Stimulated activated CD8-positive, alpha-beta memory T cell treated with anti-CD3 and anti-CD28 coated beads, Interleukin-12 subunit alpha, Interleukin-12 subunit beta, amount 100 ng/mL, for 24 hours (primary cell): ENCODE results near the gene KLHL29.

Experiments
- DNase-seq: peaks from one replicate; pipeline ENCODE4 v3.0.0-alpha.2; 2020; ENCODE audit errors: extremely low read depth

KLHL29 gene

DNA sequence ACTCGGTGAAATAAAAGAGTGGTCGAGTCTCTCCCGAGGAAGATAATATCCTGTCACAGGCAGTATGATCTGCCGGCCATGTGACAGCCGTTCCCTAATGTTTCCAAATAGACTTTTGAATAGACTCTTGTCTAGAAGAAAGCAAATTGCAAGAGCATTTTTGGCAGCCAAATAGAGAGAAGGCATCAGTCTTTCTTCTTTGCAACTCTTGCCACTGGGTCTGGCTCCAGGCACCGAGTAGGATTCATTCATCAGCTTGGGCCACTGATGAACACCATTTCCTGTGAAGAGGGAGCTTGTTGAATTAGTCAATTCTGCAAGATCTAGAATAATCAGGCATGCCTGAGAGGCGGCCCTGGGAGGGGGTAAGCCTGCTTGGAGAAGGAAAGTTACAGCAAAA, 165.6 kb downstream of the KLHL29 start:
- DNase-seq: no peak

- no peak for DNase-seq
Measured at GRCh38 chr2:23551875-23552274, 166.9 kb downstream of the KLHL29 start.

GRCh38 chr2:23553561-23553960, 168.6 kb downstream of the KLHL29 start:
- no peak for DNase-seq

DNA sequence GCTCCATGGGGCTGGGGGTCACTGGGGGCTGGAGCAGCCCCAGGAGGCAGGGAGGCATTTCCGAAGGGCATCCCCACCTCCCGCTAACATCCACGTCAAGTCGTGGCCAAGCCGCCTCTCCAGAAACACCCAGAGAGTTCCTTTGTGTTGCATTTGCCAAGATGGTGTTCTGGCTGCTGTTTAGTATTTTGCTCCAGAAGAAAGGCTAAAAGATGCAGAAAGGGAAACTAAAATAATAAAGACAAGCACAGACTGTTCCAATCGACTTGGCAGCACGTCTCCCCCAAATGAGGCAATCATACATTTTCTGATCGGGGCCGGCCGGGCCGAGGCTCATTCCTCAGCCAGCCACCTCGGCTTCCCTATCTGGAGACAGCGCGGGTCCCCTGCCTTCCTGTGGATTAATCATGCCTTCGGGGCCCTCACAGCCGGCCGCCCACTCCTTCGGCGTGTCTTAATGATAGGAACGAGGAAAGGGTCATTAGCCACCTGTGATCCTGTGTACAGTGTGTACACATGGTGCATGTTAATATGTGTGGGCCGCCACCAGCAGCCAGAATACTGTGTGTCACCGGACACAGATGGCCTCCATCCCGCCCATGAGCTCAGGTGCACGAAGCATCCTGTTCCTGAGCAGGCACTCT, 169.2 kb downstream of the KLHL29 start:
- no peak for DNase-seq

- no peak for DNase-seq
Measured at GRCh38 chr2:23555944-23556343, 171.0 kb downstream of the KLHL29 start.

- DNase-seq: no peak
Measured at GRCh38 chr2:23556929-23557328, 171.9 kb downstream of the KLHL29 start.

- no peak for DNase-seq
Measured at GRCh38 chr2:23557455-23557854, 172.5 kb downstream of the KLHL29 start.

- DNase-seq: no peak
Measured at GRCh38 chr2:23559561-23560239, 174.7 kb downstream of the KLHL29 start.

DNA sequence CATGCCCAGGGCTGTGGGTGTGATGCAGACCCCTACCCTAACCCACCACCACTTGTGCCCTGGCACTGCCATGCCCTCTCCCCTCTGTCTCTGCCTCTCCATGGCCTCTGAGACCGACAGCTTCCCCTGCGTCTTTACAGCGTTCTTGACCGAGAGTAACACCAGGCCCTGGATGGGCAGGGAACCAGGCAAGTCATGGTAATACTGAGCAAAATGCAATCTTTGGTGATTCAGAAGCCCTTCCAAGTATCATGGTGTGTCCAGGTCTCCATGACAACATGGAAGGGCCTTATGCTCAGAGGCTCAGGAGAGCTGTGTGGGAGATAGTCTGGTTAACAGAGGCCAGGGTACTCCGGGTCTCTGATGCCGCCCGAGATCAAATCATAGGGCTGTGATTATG, 176.1 kb downstream of the KLHL29 start:
- no peak for DNase-seq

DNA sequence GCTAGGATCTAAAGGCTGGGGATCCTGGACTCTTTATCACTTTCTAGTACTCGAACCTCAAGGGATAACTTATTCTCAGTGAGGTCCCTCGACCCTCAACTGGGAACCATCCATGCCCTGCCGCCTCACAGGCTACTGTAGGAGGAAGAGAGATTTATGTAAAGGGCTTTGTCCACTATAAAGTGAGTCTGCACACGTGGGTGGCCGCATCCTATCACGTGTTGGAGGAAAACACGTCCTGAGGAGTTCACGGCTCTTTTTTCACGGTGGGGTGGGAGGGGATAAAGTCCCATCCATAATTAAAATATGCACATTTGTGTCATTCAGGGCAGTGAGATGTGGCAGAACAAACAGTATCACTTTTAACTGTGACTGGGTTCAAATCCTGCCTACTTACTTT, 176.6 kb downstream of the KLHL29 start:
- no peak for DNase-seq

- DNase-seq: no peak
Measured at GRCh38 chr2:23562143-23562542, 177.2 kb downstream of the KLHL29 start.

DNA sequence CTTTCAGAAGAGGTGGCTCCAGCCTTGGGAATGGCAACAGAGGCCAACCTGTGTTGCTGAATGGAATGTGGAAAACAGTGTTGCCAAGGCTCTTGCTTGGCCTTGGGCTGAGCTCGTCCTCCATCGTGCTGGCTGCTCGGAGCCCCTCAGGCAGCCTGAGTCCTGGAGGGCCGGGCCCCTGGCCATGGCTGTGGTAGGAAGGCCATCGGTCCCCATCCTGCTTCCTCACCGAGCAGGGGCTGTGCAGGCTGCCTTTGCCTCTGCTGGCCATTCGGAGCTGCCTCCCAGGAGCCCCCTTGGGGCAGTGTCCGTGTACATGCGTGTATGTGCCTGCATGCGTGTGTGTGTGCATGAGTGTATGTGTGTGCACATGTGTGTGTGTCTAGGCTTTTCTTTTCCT, 178.2 kb downstream of the KLHL29 start:
- DNase-seq: no peak

GRCh38 chr2:23563673-23564614, 179.0 kb downstream of the KLHL29 start:
- DNase-seq: no peak

- DNase-seq: no peak
Measured at GRCh38 chr2:23564615-23564960, 179.6 kb downstream of the KLHL29 start.

DNA sequence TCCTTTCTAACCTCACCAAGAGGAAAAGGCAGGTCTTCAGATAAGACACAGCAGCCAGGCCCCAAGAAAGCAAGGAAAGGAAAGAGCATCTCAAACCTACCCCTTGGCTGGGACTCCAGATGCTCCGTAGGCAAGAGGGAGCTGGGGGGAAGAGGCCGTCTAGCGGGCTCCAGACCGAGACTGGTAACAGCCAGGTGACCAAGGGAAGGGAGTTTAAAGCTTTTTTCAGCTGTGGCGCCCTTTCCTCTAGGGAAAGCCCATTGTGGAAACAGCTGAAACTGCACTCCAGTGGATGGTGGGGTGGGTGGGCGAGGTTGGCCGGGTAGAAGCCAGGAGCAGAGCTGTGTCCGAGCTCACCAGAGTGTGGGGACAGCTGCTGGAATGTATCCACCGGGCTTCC, 180.4 kb downstream of the KLHL29 start:
- no peak for DNase-seq

DNA sequence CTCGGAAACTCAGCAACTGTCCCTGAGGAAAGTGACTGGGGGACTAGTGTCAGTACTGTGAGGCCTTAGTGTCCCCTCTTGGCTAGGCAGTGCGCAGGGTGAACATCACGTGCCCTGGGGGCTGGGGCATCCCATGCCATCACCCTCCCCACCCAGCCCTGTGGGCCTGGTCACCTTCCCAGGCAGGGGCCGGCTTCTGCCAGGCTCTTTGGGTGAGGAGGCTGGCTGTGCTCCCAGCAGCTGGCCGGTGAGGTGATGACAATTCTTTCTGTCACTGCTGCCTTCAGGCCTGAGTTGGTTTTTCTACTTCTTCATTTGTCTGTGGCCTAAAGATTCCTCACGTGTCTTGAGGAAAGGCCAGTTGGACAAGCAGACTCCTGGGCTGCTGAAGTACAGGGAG, 180.8 kb downstream of the KLHL29 start:
- DNase-seq: no peak

- no peak for DNase-seq
Measured at GRCh38 chr2:23566241-23567142, 181.5 kb downstream of the KLHL29 start.

- DNase-seq: no peak
Measured at GRCh38 chr2:23567161-23567756, 182.3 kb downstream of the KLHL29 start.

DNA sequence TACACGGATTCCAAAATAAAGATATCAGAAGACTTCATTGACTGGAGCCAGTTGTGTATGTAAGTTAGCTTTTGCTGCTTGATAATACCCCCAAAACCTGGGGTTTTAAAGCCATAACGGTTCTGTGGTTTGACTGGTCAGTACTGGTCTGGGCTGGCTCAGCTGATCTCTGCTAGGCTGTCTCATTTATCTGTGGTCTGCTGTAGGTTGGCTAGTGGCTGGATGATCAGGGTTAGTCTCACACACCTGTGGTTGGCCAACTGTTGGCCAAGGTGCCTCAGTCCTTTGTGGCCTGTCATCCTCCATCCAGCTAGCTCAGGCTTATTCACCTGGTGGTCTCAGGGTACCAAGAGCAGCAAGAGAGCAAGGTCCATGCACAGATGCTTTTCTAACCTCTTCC, 183.2 kb downstream of the KLHL29 start:
- DNase-seq: no peak

DNA sequence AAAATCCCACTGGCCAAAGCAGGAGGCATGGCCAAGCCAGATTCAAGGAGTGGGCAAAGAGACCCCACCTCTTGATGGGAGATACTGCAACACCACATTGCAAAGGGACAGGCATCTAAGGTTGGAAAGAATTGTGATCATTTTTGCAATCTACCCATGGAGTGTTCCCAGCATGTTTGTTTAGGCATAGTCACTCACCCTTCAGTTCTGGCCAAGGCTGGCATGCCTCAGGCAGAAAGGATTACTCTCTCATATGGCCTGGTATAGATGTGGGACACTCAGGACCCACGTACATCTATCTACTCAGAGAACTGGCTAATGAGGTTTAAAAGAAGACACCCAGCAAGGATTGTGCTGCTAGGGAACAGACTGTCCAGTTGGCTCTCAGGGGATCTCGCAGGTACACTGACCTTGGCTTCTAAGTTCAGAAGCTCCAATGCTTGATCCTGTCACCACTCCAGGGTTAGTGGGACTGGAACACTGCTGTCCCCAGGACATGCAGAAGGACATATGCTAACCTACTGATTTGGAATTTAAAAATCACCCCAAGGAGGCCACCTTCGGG, 183.7 kb downstream of the KLHL29 start:
- no peak for DNase-seq

GRCh38 chr2:23569761-23570365, 184.9 kb downstream of the KLHL29 start:
- no peak for DNase-seq
